ENCODE results near the gene EGFL6. TPM values are rescaled to one million over a fixed set of nuclear protein-coding genes. Genes with fewer than 3 reads are reported as not detected.

Gene EGFL6
- total and polyA plus RNA-seq, 2 of the 4 experiments (the other 2 are of a cell fraction), result not detected

DNA sequence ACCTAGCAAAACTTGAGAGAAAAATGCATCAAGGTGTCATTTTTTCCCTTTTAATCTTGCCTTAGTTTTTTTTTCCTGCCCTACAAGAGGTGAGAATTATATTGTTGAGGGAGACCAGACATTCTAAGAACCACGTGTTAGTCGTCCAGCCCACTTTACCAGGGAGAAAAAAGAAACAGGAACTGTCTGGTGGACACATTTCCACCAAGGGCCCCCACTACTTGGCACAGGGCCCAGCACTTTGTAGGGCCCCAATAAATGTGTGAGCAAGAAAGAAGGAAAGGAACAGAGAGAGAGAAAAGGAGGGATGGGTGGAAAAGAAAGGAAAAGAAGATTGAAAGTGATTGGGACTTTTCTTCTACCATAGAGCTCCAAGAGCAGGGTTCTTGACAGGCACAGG, 3.9 kb upstream of the EGFL6 start:
- no peak overlapping the region for H2BK5ac ChIP-seq (ENCODE audit: low read depth, low read length, poor library complexity, severe bottlenecking)
- H3K9me1 ChIP-seq (ENCODE audit: insufficient read depth, low read length), result no peaks in the 10 kb centered on the region
- dilution Hi-C loops (cut with HindIII; ENCODE audit: low sequenced_read_pairs, unreplicated experiment), result no loop called here
- H3K9me3 ChIP-seq (ENCODE audit: control insufficient read depth, insufficient read depth, low read length), result no peaks in the 10 kb centered on the region
- ATAC-seq (ENCODE audit: low read depth) (no peak), DNase-seq (no peak)
- H3K27ac ChIP-seq (ENCODE audit: insufficient read depth, low read length), result no peak overlapping the region
- H3K79me1 ChIP-seq (ENCODE audit: low read depth in 1 of 2, low read length in 2 of 2), result no peaks in the 10 kb centered on the region
- no peak overlapping the region for H2AFZ ChIP-seq (replicated peaks; ENCODE audit: low read length, poor library complexity)
- peaks cover 39% of the 10 kb centered on the region for H3K27me3 ChIP-seq (ENCODE audit: control insufficient read depth, insufficient read depth, low read length)
- BruUV-seq (replicated peaks), result no TSS peak
- H3K23ac ChIP-seq (ENCODE audit: low read depth, low read length), result no peak overlapping the region
- no peak overlapping the region for H2AK5ac ChIP-seq (ENCODE audit: low read depth, low read length)
- POLR2A ChIA-PET (ENCODE audit: unreplicated experiment), result no interaction called here
- no peak overlapping the region for H3K14ac ChIP-seq (replicated peaks; ENCODE audit: low read depth, low read length)
- H2BK15ac ChIP-seq (ENCODE audit: low read depth, low read length), result no peak overlapping the region
- in situ Hi-C loops (cut with MboI; ENCODE audit: low sequenced_read_pairs), result no loop called here
- H2BK120ac ChIP-seq (ENCODE audit: low read depth, low read length), result no peak overlapping the region
- H3K36me3 ChIP-seq (ENCODE audit: control insufficient read depth, insufficient read depth, low read length), result no peaks in the 10 kb centered on the region
- no peak overlapping the region for H4K91ac ChIP-seq (ENCODE audit: insufficient read depth, low read depth, low read length)
- no peak overlapping the region for H3K9ac ChIP-seq (ENCODE audit: low read depth, low read length)
- no peaks in the 10 kb centered on the region; the same call in 1 of the 2 replicates for H3K4me1 ChIP-seq (ENCODE audit: control insufficient read depth, insufficient read depth, low read length)
- no peak overlapping the region for H2AK9ac ChIP-seq (replicated peaks; ENCODE audit: low read depth, low read length, poor library complexity)
- H2BK20ac ChIP-seq (ENCODE audit: low read depth, low read length), result no peak overlapping the region
- TF ChIP-seq MAZ (IDR thresholded peaks at IDR 0.05; ENCODE audit: borderline replicate concordance, low read depth, low read length) (no peak), FOS (IDR thresholded peaks at IDR 0.05; ENCODE audit: low read depth, low read length) (no peak), SMC3 (IDR thresholded peaks at IDR 0.05; ENCODE audit: low read depth, low read length) (no peak), MXI1 (IDR thresholded peaks at IDR 0.05; ENCODE audit: borderline replicate concordance, low read depth, low read length) (no peak), MAFK (IDR thresholded peaks at IDR 0.05; ENCODE audit: low read depth, low read length) (no peak), RCOR1 (IDR thresholded peaks at IDR 0.05; ENCODE audit: insufficient replicate concordance, low read length) (no peak), POLR2A (IDR thresholded peaks at IDR 0.05; ENCODE audit: low read depth, low read length) (no peak), CEBPB (IDR thresholded peaks at IDR 0.05; ENCODE audit: low read depth, low read length) (no peak)
- TF ChIP-seq, protein P1, sequence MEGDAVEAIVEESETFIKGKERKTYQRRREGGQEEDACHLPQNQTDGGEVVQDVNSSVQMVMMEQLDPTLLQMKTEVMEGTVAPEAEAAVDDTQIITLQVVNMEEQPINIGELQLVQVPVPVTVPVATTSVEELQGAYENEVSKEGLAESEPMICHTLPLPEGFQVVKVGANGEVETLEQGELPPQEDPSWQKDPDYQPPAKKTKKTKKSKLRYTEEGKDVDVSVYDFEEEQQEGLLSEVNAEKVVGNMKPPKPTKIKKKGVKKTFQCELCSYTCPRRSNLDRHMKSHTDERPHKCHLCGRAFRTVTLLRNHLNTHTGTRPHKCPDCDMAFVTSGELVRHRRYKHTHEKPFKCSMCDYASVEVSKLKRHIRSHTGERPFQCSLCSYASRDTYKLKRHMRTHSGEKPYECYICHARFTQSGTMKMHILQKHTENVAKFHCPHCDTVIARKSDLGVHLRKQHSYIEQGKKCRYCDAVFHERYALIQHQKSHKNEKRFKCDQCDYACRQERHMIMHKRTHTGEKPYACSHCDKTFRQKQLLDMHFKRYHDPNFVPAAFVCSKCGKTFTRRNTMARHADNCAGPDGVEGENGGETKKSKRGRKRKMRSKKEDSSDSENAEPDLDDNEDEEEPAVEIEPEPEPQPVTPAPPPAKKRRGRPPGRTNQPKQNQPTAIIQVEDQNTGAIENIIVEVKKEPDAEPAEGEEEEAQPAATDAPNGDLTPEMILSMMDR (conservative IDR thresholded peaks at IDR 0.05; ENCODE audit: low read depth, low read length), result no peak
- no peak overlapping the region for H3K4me3 ChIP-seq (ENCODE audit: insufficient read depth, low read depth, low read length)
- no peak overlapping the region for H4K5ac ChIP-seq (ENCODE audit: low read depth, low read length)
- no peak overlapping the region for H3K4me2 ChIP-seq (ENCODE audit: low read depth, low read length)
- no CpG with 5 or more reads among the region's 2 CpGs for WGBS, 2 experiments (ENCODE audit: extremely low coverage in 2 of 2, insufficient read length in 1 of 2)
- no peaks in the 10 kb centered on the region for H4K20me1 ChIP-seq (ENCODE audit: insufficient read depth, low read length)
- H3K56ac ChIP-seq (ENCODE audit: extremely low read depth, insufficient read depth, low read length), result no peak overlapping the region
- CTCF ChIA-PET, result no interaction called here
- intact Hi-C loops (cut with micrococcal nuclease), result no loop called here
- H3K4ac ChIP-seq (ENCODE audit: low read depth, low read length), result no peak overlapping the region
- no peak overlapping the region for H4K8ac ChIP-seq (ENCODE audit: low read depth in 2 of 2, low read length in 2 of 2)
- H3K18ac ChIP-seq (ENCODE audit: low read depth, low read length), result no peak overlapping the region

All from IMR-90 (cell line).